GM12873 (cell line): ENCODE data around the gene ATP6V1D.

Source experiments
- TF ChIP-seq, protein P1 (sequence below): IDR thresholded peaks from 2 replicates; pipeline ENCODE4 v1.5.1; 2012; ENCODE audit warnings: low read depth, mild to moderate bottlenecking, moderate library complexity, low read length, control low read depth; ENCODE audit not compliant: insufficient read depth; ENCODE audit errors: missing control alignments

ATP6V1D gene

DNA sequence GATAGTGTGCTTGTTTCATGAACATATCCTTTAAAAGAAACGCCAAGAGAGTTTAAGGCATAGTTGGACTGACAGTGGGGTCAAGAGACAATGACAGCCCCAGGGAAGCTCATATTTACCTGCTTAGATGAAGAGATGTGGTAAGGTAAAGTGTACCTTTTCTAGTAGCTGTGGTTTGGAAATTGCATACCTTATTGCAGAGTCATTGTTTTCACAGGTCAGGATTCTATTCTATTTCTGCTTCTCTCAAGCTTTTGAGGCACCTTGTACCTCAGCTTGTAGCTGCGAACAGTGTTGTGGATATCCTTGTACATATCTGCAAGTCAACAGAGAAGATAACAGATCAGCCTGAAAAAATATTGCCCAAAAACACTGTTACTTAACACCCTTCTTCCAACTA is 47.7 kb downstream of the ATP6V1D start:
- TF ChIP-seq, protein P1, sequence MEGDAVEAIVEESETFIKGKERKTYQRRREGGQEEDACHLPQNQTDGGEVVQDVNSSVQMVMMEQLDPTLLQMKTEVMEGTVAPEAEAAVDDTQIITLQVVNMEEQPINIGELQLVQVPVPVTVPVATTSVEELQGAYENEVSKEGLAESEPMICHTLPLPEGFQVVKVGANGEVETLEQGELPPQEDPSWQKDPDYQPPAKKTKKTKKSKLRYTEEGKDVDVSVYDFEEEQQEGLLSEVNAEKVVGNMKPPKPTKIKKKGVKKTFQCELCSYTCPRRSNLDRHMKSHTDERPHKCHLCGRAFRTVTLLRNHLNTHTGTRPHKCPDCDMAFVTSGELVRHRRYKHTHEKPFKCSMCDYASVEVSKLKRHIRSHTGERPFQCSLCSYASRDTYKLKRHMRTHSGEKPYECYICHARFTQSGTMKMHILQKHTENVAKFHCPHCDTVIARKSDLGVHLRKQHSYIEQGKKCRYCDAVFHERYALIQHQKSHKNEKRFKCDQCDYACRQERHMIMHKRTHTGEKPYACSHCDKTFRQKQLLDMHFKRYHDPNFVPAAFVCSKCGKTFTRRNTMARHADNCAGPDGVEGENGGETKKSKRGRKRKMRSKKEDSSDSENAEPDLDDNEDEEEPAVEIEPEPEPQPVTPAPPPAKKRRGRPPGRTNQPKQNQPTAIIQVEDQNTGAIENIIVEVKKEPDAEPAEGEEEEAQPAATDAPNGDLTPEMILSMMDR = no peak
